ENCODE measurements around the gene ZFR2. TPM values are rescaled to one million over a fixed set of nuclear protein-coding genes. Genes with fewer than 3 reads are reported as not detected.

Gene ZFR2
- total and polyA plus RNA-seq, 2 of the 8 experiments (the other 6 are each of a cell fraction or from before 2014, with no cell fraction given): 14.5 to 28.4 TPM

GRCh38 chr19:3790941-3791340 is 77.9 kb downstream of the ZFR2 start:
- FAIRE-seq (no peak), DNase-seq (ENCODE audit: low read depth in 1 of 2, low spot score in 2 of 2) (no peak)
- Histone ChIP-seq H2AK5ac (ENCODE audit: low read depth, low read length) (no peak overlapping the region), H4K20me1 (replicated peaks in 1 of 2; ENCODE audit: control insufficient read depth in 1 of 2, insufficient read depth in 2 of 2, low read length in 2 of 2) (no peaks in the 10 kb centered on the region), H3K4me1 (replicated peaks in 1 of 4; ENCODE audit: control insufficient read depth in 3 of 4, insufficient read depth in 4 of 4, low read length in 3 of 4) (no peaks in the 10 kb centered on the region), H3K9me3 (ENCODE audit: insufficient read depth in 2 of 2, low read depth in 1 of 2, low read length in 1 of 2) (0 out of 4 replicates have a peak, but pooled peaks cover 0 to 4% of the 10 kb centered on the region in 2 experiments), H3K27ac (ENCODE audit: low read depth, low read length) (no peak overlapping the region), H2BK15ac (ENCODE audit: low read length) (no peak overlapping the region), H2AFZ (ENCODE audit: low read length) (no peak overlapping the region), H2BK20ac (ENCODE audit: low read length) (no peak overlapping the region), H3K14ac (ENCODE audit: insufficient read length) (no peak overlapping the region), H2BK12ac (ENCODE audit: low read depth, low read length) (no peak overlapping the region), H4K91ac (replicated peaks; ENCODE audit: insufficient read length, low read length) (no peak overlapping the region), H3K4me3 (ENCODE audit: extremely low read depth in 1 of 4, insufficient read depth in 2 of 4, low read depth in 3 of 4, low read length in 4 of 4) (no peak overlapping the region), H3K23me2 (ENCODE audit: low read depth, low read length) (no peaks in the 10 kb centered on the region; the same call in 1 of the 2 replicates), H3K79me1 (ENCODE audit: low read depth, low read length) (no peaks in the 10 kb centered on the region), H3K4me2 (ENCODE audit: insufficient read depth in 1 of 2, low read depth in 2 of 2, low read length in 2 of 2) (no peak overlapping the region), H3K36me3 (ENCODE audit: control insufficient read depth in 2 of 4, insufficient read depth in 4 of 4, low read length in 3 of 4) (no peaks in the 10 kb centered on the region), H2BK5ac (ENCODE audit: low read depth, low read length) (no peak overlapping the region), H3K56ac (replicated peaks; ENCODE audit: insufficient read length, low read depth, low read length) (no peak overlapping the region), H3K4ac (replicated peaks; ENCODE audit: insufficient read length, low read depth, low read length) (no peak overlapping the region), H3K27me3 (replicated peaks in 1 of 4; ENCODE audit: control insufficient read depth in 3 of 4, extremely low read depth in 1 of 4, insufficient read depth in 3 of 4, low read length in 3 of 4) (peaks cover 0 to 3% (median 1%) of the 10 kb centered on the region in 4 experiments; a peak in 4 of 7 replicates), H3K79me2 (ENCODE audit: control insufficient read depth in 1 of 2, insufficient read depth in 2 of 2, low read length in 2 of 2) (no peaks in the 10 kb centered on the region), H4K5ac (ENCODE audit: insufficient read length, low read depth, low read length) (no peak overlapping the region), H4K8ac (ENCODE audit: extremely low read depth, insufficient read depth, low read length) (no peak overlapping the region), H3K9ac (replicated peaks in 1 of 4; ENCODE audit: extremely low read depth in 1 of 4, low read depth in 3 of 4, low read length in 3 of 4) (no peak overlapping the region), H3K18ac (ENCODE audit: extremely low read depth, low read length) (no peak overlapping the region), H2BK120ac (replicated peaks; ENCODE audit: low read depth, low read length) (no peak overlapping the region), H3K23ac (ENCODE audit: insufficient read length) (no peak overlapping the region)
- WGBS, 2 experiments (ENCODE audit: extremely low coverage in 1 of 2, insufficient coverage in 1 of 2, insufficient read length in 1 of 2, insufficient replicate concordance in 2 of 2, low coverage in 1 of 2, low lambda C conversion rate in 2 of 2, missing lambda C conversion rate in 1 of 2): 91% methylated on average over 7 of the region's 7 CpGs; no CpG with 5 or more reads in 1 of the 2 experiments
- TF ChIP-seq POLR2A (IDR thresholded peaks at IDR 0.05; ENCODE audit: control extremely low read depth in 1 of 2, low read depth in 2 of 2, low read length in 2 of 2) (no peak), TEAD4 (IDR thresholded peaks at IDR 0.05; ENCODE audit: low read depth, low read length) (no peak), RAD21 (IDR thresholded peaks at IDR 0.05 in 1 of 2, conservative IDR thresholded peaks at IDR 0.05 in 1 of 2; ENCODE audit: low read depth in 2 of 2, low read length in 2 of 2) (no peak), RFX5 (IDR thresholded peaks at IDR 0.05; ENCODE audit: borderline replicate concordance, low read depth, low read length) (no peak), CEBPB (IDR thresholded peaks at IDR 0.05; ENCODE audit: low read depth, low read length) (no peak), GTF2F1 (IDR thresholded peaks at IDR 0.05; ENCODE audit: borderline replicate concordance, low read depth, low read length) (no peak), HDAC6 (IDR thresholded peaks at IDR 0.05; ENCODE audit: low read depth, low read length) (no peak)
- TF ChIP-seq, protein P1, sequence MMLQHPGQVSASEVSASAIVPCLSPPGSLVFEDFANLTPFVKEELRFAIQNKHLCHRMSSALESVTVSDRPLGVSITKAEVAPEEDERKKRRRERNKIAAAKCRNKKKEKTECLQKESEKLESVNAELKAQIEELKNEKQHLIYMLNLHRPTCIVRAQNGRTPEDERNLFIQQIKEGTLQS (IDR thresholded peaks at IDR 0.05; ENCODE audit: insufficient read depth, low read depth, low read length): no peak
- POLR2A ChIA-PET (ENCODE audit: partially characterized antibody): interaction anchor here (0.9 kb wide), 1 partner anchor 11 kb away, joined by 3 read pairs; no protein-coding TSS in a partner anchor
- CTCF ChIA-PET (ENCODE audit: partially characterized antibody): interaction anchor here (0.5 to 1.9 kb wide), 6 partner anchors 20 to 81 kb away, joined by 3 to 6 read pairs (median 4); no protein-coding TSS in a partner anchor

Measured in H1 (cell line).